ENCODE data around the gene SLC22A14.
"Not testable (repeated sequence)": the region's sequence is repeated elsewhere in the genome, so short reads cannot be mapped to it uniquely, and the experiment has no call there.

SLC22A14 gene

GRCh38 chr3:38313695-38314094 is 31.6 kb downstream of the SLC22A14 start:
- DNase-seq (ENCODE audit: low read depth in 2 of 2) = no peak

GRCh38 chr3:38314112-38314763 is 32.1 kb downstream of the SLC22A14 start:
- no peak for DNase-seq (ENCODE audit: low read depth in 2 of 2)

- no peak for DNase-seq (ENCODE audit: low read depth in 2 of 2)
These were observed 32.8 kb downstream of the SLC22A14 start for GRCh38 chr3:38314764-38315487.

- DNase-seq (ENCODE audit: low read depth in 2 of 2) = no peak
These were observed 33.6 kb downstream of the SLC22A14 start for GRCh38 chr3:38315488-38316230.

- DNase-seq (ENCODE audit: low read depth in 2 of 2) = no peak
These were observed 34.5 kb downstream of the SLC22A14 start for GRCh38 chr3:38316356-38317191.

GRCh38 chr3:38317192-38317759 is 35.2 kb downstream of the SLC22A14 start:
- DNase-seq (ENCODE audit: low read depth in 2 of 2) = no peak

- DNase-seq (ENCODE audit: low read depth in 2 of 2) = no peak
These were observed 36.9 kb downstream of the SLC22A14 start for GRCh38 chr3:38318766-38319671.

GRCh38 chr3:38320638-38321037 is 38.5 kb downstream of the SLC22A14 start:
- not testable (repeated sequence) for DNase-seq (ENCODE audit: low read depth in 2 of 2)

GRCh38 chr3:38323060-38323459 is 41.0 kb downstream of the SLC22A14 start:
- DNase-seq (ENCODE audit: low read depth in 2 of 2) = no peak

- no peak for DNase-seq (ENCODE audit: low read depth in 2 of 2)
These were observed 43.2 kb downstream of the SLC22A14 start for GRCh38 chr3:38325256-38325655.

- DNase-seq (ENCODE audit: low read depth in 2 of 2) = no peak
These were observed 45.4 kb downstream of the SLC22A14 start for GRCh38 chr3:38327335-38328009.

GRCh38 chr3:38331257-38332022 is 49.3 kb downstream of the SLC22A14 start:
- DNase-seq (ENCODE audit: low read depth in 2 of 2) = no peak

- DNase-seq (ENCODE audit: low read depth in 2 of 2) = no peak
These were observed 50.1 kb downstream of the SLC22A14 start for GRCh38 chr3:38332201-38332600.

- no peak for DNase-seq (ENCODE audit: low read depth in 2 of 2)
These were observed 52.3 kb downstream of the SLC22A14 start for GRCh38 chr3:38334142-38335055.

GRCh38 chr3:38335263-38335662 is 53.2 kb downstream of the SLC22A14 start:
- DNase-seq (ENCODE audit: low read depth in 2 of 2) = no peak

GRCh38 chr3:38337703-38338102 is 55.6 kb downstream of the SLC22A14 start:
- no peak for DNase-seq (ENCODE audit: low read depth in 2 of 2)

GRCh38 chr3:38343797-38344594 is 61.9 kb downstream of the SLC22A14 start:
- no peak for DNase-seq (ENCODE audit: low read depth in 2 of 2)
